ENCODE data around the gene THOC7.

THOC7 gene

DNA sequence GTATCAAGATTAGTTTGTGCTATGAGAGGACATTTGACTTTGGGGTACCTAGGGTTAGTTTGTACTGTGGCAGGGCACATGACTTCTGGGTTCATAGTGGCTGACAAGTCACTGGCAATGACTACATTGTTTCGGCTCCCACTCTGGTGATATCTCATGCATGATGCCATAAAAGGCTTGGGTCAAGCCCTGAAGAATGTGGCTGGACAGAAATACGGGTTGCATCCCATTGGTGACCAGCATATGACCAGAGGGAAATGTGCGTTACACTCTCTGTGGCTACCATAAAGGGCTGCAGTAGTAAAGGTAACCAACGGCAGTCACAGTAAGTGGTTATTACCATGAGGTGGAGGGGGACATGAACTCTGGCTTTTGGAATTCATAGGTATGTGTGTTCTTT is 18.4 kb downstream of the THOC7 start:
- no peak for DNase-seq (ENCODE audit: low spot score)

DNA sequence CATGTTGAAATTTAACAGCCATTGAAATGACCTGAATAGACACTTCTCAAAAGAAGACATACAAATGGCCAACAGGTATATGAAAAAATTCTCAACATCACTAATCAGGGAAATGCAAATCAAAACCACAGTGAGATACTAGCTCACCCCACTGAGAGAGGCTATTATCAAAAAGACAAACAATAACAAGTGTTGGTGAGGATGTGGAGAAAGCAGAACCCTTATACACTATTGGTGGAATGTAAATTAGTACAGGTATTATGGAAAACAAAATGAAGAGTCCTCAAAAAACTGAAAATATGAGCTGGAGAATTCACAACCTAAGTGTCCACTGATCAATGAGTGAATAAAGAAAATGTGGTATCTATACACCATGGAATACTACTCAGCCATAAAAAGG is 21.5 kb downstream of the THOC7 start:
- no peak for DNase-seq (ENCODE audit: low spot score)

DNA sequence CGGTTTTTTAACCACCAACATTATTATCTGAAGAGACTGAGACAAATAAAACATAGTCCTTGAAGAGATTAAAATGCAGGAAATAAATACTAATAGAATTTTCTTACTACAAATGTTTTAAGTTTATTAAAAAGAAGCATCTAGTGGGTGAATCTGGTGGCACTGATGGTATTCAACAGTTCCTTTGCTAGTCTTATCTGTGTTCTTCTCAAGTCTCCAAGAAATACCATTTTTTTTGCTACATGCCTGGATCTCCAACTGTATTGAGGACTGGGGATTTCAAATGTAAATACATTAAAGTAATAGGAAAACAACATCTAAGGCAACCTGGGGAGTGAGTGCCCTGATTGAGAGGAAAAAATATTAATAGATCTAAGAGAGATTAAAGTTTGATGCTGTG is 21.9 kb downstream of the THOC7 start:
- no peak for DNase-seq (ENCODE audit: low spot score)

DNA sequence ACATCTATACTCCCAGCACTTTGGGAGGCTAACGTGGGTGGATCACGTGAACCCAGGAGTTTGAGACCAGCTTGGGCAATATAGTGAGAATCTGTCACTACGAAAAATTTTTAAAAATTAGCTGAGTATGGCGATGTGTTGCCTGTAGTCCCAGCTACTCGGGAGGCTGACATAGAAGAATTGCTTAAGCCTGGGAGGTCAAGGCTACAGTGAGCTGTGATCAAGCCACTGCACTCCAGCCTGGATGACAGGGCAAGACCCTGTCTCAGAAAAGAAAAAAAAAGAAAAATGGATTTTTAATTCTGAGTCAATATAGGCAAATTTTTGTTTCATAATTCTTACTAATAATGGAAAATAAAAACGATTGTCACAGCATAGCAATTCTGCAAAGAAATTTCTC is 31.2 kb downstream of the THOC7 start:
- DNase-seq (ENCODE audit: low spot score), result no peak

DNA sequence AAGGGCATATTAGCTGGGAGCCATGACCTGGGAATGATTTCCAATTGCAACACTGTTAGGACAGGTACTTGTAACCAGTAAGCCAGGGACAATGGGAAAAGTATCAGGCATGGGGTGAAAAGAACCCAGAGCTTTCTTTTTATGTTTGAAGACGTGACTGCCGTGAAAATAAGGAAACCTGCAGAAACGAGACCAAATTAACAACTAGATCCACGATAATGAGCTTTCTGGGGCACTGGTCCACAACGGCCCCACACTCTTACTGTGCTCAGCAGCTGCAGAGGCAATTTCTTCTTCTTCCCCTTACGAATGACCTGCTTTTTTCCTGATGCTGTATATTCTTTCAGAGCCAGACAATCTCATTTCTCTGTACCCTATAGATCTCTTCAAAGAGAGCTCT is 33.1 kb downstream of the THOC7 start:
- DNase-seq (ENCODE audit: low spot score), result no peak

DNA sequence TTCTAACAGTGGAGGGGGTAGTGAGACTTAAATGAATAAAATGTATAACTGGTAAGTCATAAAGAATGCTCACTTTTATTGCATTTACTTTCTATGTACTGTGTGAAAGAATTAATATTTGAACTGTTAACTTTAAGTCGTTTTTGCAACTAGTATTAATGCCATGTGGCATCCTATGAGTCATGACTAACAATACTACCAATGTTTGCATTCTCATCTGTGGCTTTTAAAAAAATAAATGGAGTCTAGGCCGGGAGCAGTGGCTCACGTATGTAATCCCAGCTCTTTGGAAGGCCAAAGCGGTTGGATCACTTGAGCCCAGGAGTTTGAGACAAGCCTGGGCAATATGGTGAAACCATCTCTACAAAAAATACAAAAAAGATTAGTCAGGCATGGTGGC is 39.3 kb downstream of the THOC7 start:
- no peak for DNase-seq (ENCODE audit: low spot score)

GRCh38 chr3:63819151-63819398 is 44.5 kb downstream of the THOC7 start, which contains the start of gene C3orf49:
C3orf49 (plus strand) TSS chr3:63819299; CDS start chr3:63819472, 173 bp downstream.
- DNase-seq (ENCODE audit: low spot score), result no peak

- DNase-seq (ENCODE audit: low spot score), result peak; percentile 58
Observed at GRCh38 chr3:63818282-63819150, 45.1 kb downstream of the THOC7 start.

DNA sequence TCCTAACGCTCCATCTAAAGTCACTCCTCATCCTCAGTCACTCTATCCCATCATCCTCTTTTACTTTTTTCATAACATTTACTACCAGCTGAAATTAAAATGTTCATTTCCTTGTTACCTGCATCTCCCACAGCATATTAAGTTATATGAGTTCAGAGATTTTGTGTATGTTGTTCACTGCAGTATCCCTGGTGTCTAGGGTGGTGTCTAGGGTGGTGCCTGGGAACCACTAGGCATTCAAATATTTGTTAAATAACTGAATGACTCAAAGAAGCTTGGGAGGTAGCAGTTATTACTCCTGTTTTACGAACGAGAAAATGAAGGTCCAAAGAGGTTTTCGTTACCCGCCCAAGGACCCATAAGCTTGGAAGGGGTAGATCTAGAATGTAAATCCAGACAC is 46.4 kb downstream of the THOC7 start:
- no peak for DNase-seq (ENCODE audit: low spot score)

GRCh38 chr3:63814237-63814636 is 49.4 kb downstream of the THOC7 start:
- DNase-seq (ENCODE audit: low spot score), result no peak

DNA sequence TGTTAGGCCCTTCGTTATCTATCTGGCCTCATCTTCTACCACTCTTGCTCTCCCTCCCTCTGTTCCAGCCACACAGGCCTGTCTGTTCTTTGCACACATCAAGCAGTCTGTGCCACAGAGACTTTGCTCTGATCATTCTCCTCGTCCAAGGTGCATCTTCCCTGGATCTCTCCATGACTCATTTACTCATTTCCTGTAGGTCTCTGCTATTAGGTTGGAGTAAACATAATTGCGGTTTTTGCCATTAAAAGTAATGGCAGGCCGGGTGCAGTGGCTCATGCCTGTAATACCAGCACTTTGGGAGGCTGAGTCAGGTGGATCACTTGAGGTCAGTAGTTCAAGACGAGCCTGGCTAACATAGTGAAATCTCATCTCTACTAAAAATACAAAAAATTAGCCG is 54.0 kb downstream of the THOC7 start:
- no peak for DNase-seq (ENCODE audit: low spot score)

DNA sequence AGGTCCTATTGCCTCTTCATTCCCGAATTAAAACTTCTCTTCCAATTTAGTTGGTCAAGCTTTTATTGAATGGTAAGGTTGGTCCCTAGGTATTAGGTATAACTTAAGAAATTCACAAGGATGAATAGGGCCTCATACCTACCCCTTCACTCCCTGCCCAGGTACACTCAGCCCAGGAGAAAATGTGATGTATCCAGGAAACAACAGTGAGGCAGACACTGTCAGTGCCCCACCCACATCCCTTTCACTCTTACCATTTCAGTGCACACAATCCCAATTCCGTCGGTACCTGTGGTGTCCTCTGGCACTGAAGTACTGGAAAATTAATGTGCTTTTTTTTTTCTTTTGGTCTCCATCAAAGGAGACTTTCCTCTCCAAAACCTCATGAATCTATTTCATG is 55.0 kb downstream of the THOC7 start:
- DNase-seq (ENCODE audit: low spot score), result no peak

DNA sequence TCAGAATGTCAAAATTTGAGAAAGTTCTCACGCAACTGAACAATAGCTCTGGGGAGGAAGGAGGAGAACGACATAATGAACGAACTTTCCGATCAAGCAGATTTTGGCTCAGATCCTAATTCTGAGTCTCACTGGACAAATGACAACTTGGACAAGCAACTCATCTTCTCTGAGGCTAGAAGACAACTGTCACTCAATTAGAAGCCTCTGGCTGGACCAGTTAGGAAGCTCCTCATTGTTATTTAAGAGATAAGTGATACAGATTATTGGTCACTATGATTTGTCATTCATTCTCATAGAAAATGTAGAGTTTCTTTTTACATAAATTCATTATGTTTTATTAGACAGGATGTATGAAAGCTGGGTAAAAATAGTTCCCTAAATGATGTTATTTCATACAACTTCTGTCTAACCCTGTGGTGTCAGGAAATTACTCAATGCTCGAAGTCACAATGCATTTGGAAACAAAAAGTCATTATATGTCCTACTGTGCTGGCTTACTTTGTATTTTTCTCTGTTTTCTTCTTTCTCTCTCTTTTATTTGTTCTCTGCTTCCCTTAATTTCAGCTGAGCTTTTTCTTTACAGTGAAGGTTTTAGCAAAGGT is 55.5 kb downstream of the THOC7 start:
- DNase-seq (ENCODE audit: low spot score), result no peak

GRCh38 chr3:63803911-63804310 is 59.7 kb downstream of the THOC7 start:
- DNase-seq (ENCODE audit: low spot score), result no peak

DNA sequence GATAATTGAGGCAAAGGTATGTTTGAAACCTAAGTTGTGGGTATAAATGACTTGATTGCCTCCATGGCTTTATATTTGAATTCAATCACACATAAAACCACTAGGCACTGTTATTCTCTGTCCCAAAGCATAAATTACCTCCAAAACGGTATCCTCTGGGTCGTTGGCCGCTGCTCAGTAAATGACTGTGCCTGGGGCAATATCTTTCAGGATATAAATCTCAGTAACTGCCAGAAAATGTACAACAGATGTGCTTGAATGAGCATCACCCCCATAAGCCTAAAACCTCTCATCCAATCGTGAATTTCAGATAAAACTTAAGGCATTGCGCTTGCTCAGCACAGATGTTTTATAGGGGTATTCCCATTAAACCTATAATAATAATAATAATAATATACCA is 63.5 kb downstream of the THOC7 start:
- no peak for DNase-seq (ENCODE audit: low spot score)

- no peak for DNase-seq (ENCODE audit: low spot score)
Observed at GRCh38 chr3:63798949-63799348, 64.7 kb downstream of the THOC7 start.

- DNase-seq (ENCODE audit: low spot score), result no peak
Observed at GRCh38 chr3:63798544-63798943, 65.1 kb downstream of the THOC7 start.

GRCh38 chr3:63795438-63795837 is 68.2 kb downstream of the THOC7 start:
- no peak for DNase-seq (ENCODE audit: low spot score)

DNA sequence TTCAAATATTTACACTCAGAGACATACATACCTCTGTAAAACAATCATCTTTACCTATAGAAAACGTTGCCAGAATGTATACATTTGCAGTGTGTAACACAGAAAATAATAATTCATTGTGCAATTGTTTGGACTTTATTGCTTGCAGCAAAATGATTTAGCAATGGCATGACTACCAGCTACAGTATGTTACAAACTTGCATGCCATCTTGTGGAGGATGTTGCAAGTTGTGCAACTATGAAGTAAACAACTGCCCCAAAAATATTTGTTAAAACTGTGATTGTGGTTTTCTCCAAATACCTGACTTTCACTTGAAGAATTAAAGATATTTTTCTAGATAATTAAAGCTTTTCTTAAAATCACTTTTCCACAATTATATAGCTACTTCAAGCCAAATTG is 71.6 kb downstream of the THOC7 start:
- no peak for DNase-seq (ENCODE audit: low spot score)

Measured in LoVo (cell line).